ENCODE measurements around the gene PRPF6.

PRPF6 gene

GRCh38 chr20:64077541-64077875 lies 96.6 kb downstream of the PRPF6 start:
- DNase-seq (ENCODE audit: low read depth) = no peak

- DNase-seq (ENCODE audit: low read depth) = no peak
Measured at GRCh38 chr20:64077876-64078551, 97.1 kb downstream of the PRPF6 start.

GRCh38 chr20:64078934-64079272 lies 98.0 kb downstream of the PRPF6 start:
- no peak for DNase-seq (ENCODE audit: low read depth)

GRCh38 chr20:64079273-64080012 lies 98.5 kb downstream of the PRPF6 start, which contains the start of gene RGS19:
RGS19 (minus strand) TSS chr20:64079518; CDS start chr20:64076886, 2,632 bp downstream.
- DNase-seq (ENCODE audit: low read depth) = peak; percentile 74

GRCh38 chr20:64080013-64080812 lies 99.3 kb downstream of the PRPF6 start, which contains the start of gene OPRL1:
OPRL1 (plus strand) TSS chr20:64080082; CDS start chr20:64092721, 12,639 bp downstream.
- no peak for DNase-seq (ENCODE audit: low read depth)

GRCh38 chr20:64080813-64081623 lies 100.1 kb downstream of the PRPF6 start:
- no peak for DNase-seq (ENCODE audit: low read depth)

- no peak for DNase-seq (ENCODE audit: low read depth)
Measured at GRCh38 chr20:64081624-64081964, 100.7 kb downstream of the PRPF6 start.

- DNase-seq (ENCODE audit: low read depth) = no peak
Measured at GRCh38 chr20:64082126-64082731, 101.3 kb downstream of the PRPF6 start.

Measured in ELR (cell line).